SK-N-MC (cell line): ENCODE data around the gene GMFB.

ENCODE experiments used
- EZH2 ChIP-seq: fragments of 200-600 bp; sonication (generic); IDR thresholded peaks from one replicate; pipeline ENCODE4 v1.6.1; 2017; ENCODE audit warnings: antibody characterized with exemption
- POLR2AphosphoS5 ChIP-seq: IDR thresholded peaks from 2 replicates; pipeline ENCODE4 v1.6.1; 2012; ENCODE audit warnings: mild to moderate bottlenecking, low read depth, low read length, borderline replicate concordance

DNA sequence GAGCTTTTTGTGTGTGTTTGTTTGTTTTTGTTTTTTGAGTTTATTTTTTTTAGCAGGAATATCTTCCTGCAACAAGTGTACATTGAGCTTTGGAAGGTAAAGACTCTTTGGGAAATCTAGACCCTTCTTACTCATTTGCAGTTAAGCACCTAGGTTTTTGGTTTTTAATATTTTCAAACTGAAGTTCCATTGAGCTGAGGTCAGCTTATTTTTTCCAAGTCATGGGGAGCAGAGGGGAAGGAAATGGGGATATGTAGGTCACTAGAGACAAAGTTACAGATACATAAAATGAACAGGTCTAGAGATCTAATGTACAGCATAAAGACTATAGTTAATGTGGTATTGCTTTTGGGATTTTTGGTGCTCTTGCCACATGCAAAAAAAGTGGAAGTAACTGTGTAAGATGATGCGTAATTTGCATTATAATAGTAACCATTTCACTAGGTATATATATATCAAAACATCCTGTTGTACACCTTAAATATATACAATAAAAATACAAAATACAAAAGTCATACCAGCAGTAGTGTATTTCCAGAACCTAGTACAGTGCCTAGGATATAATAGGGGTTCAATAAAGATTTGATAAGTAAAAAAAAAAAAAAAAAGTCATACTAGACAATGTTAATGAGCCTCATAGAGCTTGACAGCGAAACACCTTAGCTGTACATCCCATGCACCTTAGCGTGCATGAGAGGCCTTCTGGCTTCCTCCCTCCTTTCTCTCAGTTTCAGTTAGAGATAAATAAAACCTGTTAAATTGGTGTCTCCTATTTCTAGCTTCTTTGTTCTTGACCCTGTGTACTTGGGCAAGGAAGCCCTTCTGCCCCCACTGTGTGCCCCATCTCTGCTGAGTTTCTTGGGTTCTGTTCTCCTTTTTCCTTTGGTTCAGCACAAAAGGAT lies 43.6 kb upstream of the GMFB start:
- TF ChIP-seq POLR2AphosphoS5, result no peak
- no peak for TF ChIP-seq EZH2
